ENCODE measurements around the gene IL17RD.

DNA sequence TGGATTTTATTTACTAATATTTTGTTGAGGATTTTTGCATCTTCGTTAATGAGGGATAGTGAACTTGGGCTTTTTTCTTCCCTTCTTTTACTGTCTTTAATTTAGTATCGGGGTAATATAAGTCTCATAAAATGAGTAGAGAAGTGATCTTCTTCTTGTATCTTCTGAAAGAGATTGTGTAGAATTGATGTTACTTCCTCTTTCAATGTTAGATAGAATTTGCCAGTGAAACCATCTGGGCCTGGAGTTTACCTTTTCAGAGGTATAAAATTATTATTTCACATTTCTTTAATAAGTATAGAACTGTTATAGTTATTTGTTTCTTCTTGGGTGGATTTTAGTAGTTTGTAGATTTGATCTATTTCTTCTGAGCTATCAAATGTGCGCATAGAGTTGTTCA, 26.9 kb upstream of the IL17RD start:
- TF ChIP-seq, protein P1, sequence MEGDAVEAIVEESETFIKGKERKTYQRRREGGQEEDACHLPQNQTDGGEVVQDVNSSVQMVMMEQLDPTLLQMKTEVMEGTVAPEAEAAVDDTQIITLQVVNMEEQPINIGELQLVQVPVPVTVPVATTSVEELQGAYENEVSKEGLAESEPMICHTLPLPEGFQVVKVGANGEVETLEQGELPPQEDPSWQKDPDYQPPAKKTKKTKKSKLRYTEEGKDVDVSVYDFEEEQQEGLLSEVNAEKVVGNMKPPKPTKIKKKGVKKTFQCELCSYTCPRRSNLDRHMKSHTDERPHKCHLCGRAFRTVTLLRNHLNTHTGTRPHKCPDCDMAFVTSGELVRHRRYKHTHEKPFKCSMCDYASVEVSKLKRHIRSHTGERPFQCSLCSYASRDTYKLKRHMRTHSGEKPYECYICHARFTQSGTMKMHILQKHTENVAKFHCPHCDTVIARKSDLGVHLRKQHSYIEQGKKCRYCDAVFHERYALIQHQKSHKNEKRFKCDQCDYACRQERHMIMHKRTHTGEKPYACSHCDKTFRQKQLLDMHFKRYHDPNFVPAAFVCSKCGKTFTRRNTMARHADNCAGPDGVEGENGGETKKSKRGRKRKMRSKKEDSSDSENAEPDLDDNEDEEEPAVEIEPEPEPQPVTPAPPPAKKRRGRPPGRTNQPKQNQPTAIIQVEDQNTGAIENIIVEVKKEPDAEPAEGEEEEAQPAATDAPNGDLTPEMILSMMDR (conservative IDR thresholded peaks at IDR 0.05; ENCODE audit: low read depth, low read length) = no peak
- TF ChIP-seq EZH2 (IDR thresholded peaks at IDR 0.05; ENCODE audit: borderline replicate concordance, low read depth, low read length, poor library complexity, severe bottlenecking) = no peak
